ENCODE measurements around the gene MMP28. TPM values are rescaled to one million over a fixed set of nuclear protein-coding genes. Genes with fewer than 3 reads are reported as not detected.

Gene MMP28
- total RNA-seq, 1 experiment from 2014 or later: 2.4 TPM

DNA sequence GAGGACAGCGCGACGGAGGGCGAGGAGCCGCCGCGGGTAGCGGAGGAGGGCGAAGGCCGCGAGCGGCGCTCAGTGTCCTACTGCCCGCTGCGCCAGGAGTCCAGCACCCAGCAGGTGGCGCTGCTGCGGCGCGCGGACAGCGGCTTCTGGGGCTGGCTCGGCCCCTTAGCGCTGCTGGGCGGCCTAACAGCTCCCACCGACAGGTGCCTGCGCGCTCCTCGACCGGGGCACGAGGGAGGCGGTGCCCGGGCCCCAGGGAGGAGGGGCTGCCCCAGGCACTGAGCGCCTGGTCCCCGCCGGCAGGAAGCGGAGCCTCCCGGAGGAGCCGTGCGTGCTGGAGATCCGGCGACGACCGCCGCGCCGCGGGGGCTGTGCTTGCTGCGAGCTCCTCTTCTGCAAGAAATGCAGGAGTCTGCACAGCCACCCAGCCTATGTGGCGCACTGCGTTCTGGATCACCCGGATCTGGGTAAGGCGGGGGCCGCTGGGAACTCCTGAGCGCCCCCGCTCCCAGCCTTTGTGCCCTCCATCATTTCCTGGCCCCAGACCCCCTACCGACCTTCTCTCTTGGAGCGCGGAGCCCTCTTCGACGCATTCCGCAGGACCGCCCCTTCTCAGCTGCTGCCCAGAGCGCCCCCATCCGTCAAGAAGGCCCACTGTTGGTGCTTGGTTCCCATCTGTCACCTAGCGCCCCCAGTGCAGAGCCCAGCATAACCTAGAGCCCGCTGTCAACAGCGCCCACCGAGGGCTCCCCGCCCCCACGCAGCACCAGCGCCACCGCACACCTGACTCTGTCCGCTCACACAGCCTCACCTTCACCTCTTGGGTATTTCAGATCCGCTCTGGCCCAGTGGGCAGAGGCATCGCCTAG lies 31.1 kb downstream of the MMP28 start:
- BruUV-seq (replicated peaks): no TSS peak
- TF ChIP-seq CTCF (conservative IDR thresholded peaks at IDR 0.05; ENCODE audit: low read depth, low read length) (peak; percentile 58), EZH2 (IDR thresholded peaks at IDR 0.05; ENCODE audit: low read length, unreplicated experiment) (no peak)
- no peaks in the 10 kb centered on the region for H3K9me2 ChIP-seq (replicated peaks; ENCODE audit: low read length)

GRCh38 chr17:35763767-35764122 lies 31.7 kb downstream of the MMP28 start:
- Histone ChIP-seq H3K79me2 (ENCODE audit: low read length) (no peaks in the 10 kb centered on the region), H2AFZ (ENCODE audit: low read length) (0 out of 2 replicates have a peak overlapping the region, but pooled peaks have one; percentile 59), H3F3A (ENCODE audit: low read length, unreplicated experiment) (no peaks in the 10 kb centered on the region), H3K27ac (ENCODE audit: low read length) (no peak overlapping the region), H3K9me2 (replicated peaks; ENCODE audit: low read length) (no peaks in the 10 kb centered on the region), H3K36me3 (ENCODE audit: low read depth, low read length) (no peaks in the 10 kb centered on the region; the same call in 1 of the 2 replicates), H3K4me2 (ENCODE audit: low read length) (peak overlapping the region; percentile 82), H3K9ac (ENCODE audit: low read length) (no peak overlapping the region), H3K27me3 (ENCODE audit: low read length) (no peaks in the 10 kb centered on the region), H4K20me1 (ENCODE audit: low read length) (no peaks in the 10 kb centered on the region), H3K9me3 (ENCODE audit: low read length) (no peaks in the 10 kb centered on the region), H3K4me1 (ENCODE audit: insufficient read depth, low read length) (0 out of 2 replicates have a peak, but pooled peaks cover 3% of the 10 kb centered on the region), H3K4me3 (ENCODE audit: low read length) (no peak overlapping the region; the same call in 1 of the 2 replicates)
- TF ChIP-seq CTCF (conservative IDR thresholded peaks at IDR 0.05; ENCODE audit: low read depth, low read length) (no peak), EZH2 (IDR thresholded peaks at IDR 0.05; ENCODE audit: low read length, unreplicated experiment) (no peak), EZH2phosphoT487 (IDR thresholded peaks at IDR 0.05; ENCODE audit: borderline replicate concordance, low read length) (no peak)
- intact Hi-C loops (cut with micrococcal nuclease): no loop called here
- no peak for DNase-seq
- CTCF ChIA-PET: interaction anchor here (0.5 to 1.8 kb wide), 13 partner anchors 16 to 1399 kb away, joined by 3 to 18 read pairs (median 4); partner anchors contain the start of gene TAF15
- no peak for ATAC-seq
- no TSS peak for BruUV-seq (replicated peaks)
- POLR2A ChIA-PET (ENCODE audit: unreplicated experiment): interaction anchor here (1.3 kb wide), 1 partner anchor 45 kb away, joined by 6 read pairs; the partner anchor contains the start of gene TAF15

More for the DNA sequence above, 31.1 kb downstream of the MMP28 start:
- intact Hi-C loops (cut with micrococcal nuclease): no loop called here
- Histone ChIP-seq H3K27me3 (ENCODE audit: low read length) (no peaks in the 10 kb centered on the region), H3F3A (ENCODE audit: low read length, unreplicated experiment) (no peaks in the 10 kb centered on the region), H3K27ac (ENCODE audit: low read length) (no peak overlapping the region), H3K9ac (ENCODE audit: low read length) (no peak overlapping the region), H2AFZ (ENCODE audit: low read length) (peak overlapping the region; percentile 75), H4K20me1 (ENCODE audit: low read length) (no peaks in the 10 kb centered on the region), H3K36me3 (ENCODE audit: low read depth, low read length) (no peaks in the 10 kb centered on the region; the same call in 1 of the 2 replicates), H3K4me3 (ENCODE audit: low read length) (peak overlapping the region; percentile 51; the same call in 1 of the 2 replicates), H3K79me2 (ENCODE audit: low read length) (no peaks in the 10 kb centered on the region), H3K4me2 (ENCODE audit: low read length) (peak overlapping the region; percentile 82), H3K9me3 (ENCODE audit: low read length) (no peaks in the 10 kb centered on the region), H3K4me1 (ENCODE audit: insufficient read depth, low read length) (0 out of 2 replicates have a peak, but pooled peaks cover 3% of the 10 kb centered on the region)
- ATAC-seq (peak; percentile 98), DNase-seq (peak; percentile 90)
- CTCF ChIA-PET: interaction anchor here (0.5 to 1.8 kb wide), 15 partner anchors 15 to 1400 kb away, joined by 3 to 18 read pairs (median 4); partner anchors contain the start of gene TAF15
- POLR2A ChIA-PET (ENCODE audit: unreplicated experiment): interaction anchor here (1.3 kb wide), 1 partner anchor 45 kb away, joined by 6 read pairs; the partner anchor contains the start of gene TAF15

All from PC-3 (cell line).